Ovary (tissue), 9 donors: ENCODE results near the gene C2orf76. TPM values are rescaled to one million over a fixed set of nuclear protein-coding genes. Genes with fewer than 3 reads are reported as not detected.
A peak's percentile ranks its signal among the peaks of the same experiment; 100 is the strongest.

Experiments used
- DNase-seq, 5 donors: peaks; one replicate each; pipeline ENCODE4 v3.0.0-alpha.2; 2019 to 2020
- H3K27ac ChIP-seq, 2 donors: fragments of 200-600 bp; one replicate each; pipeline versions ENCODE4 v1.5.1 to v1.8.0; 2019 to 2022
- H3K27me3 ChIP-seq: fragments of 200-600 bp; one replicate; pipeline ENCODE4 v1.8.0; 2022
- H3K36me3 ChIP-seq: fragments of 200-600 bp; sonication (generic); one replicate; pipeline ENCODE4 v1.5.1; 2019
- H3K4me1 ChIP-seq: one replicate; pipeline ENCODE4 v1.8.1; 2013; ENCODE audit warnings: mild to moderate bottlenecking, moderate library complexity; ENCODE audit not compliant: insufficient read depth
- H3K4me3 ChIP-seq: fragments of 200-600 bp; sonication (generic); one replicate; pipeline ENCODE4 v1.5.1; 2017
- H3K9me3 ChIP-seq, 2 donors: fragments of 200-600 bp in 1 of 2; sonication (generic) in 1 of 2; one replicate each; pipeline versions ENCODE4 v1.5.1 to v1.8.1; 2013 to 2019; ENCODE audit warnings: mild to moderate bottlenecking in 1 of 2, moderate library complexity in 1 of 2
- CTCF ChIP-seq, 3 donors: fragments of 450-650 bp in 2 of 3; fragments of 200-600 bp in 1 of 3; IDR thresholded peaks; one replicate each; pipeline versions ENCODE4 v1.5.1 to v1.8.0; 2016 to 2022; ENCODE audit warnings: antibody characterized with exemption in 3 of 3, mild to moderate bottlenecking in 1 of 3
- EP300 ChIP-seq: sonication (generic); formaldehyde crosslinking; IDR thresholded peaks from one replicate; pipeline ENCODE4 v1.6.1; 2017; ENCODE audit warnings: antibody characterized with exemption
- POLR2A ChIP-seq: fragments of 450-650 bp; IDR thresholded peaks from one replicate; pipeline ENCODE4 v1.6.1; 2017; ENCODE audit warnings: antibody characterized with exemption, mild to moderate bottlenecking, moderate library complexity
- WGBS, 3 donors: extraction: QIAGEN DNeasy Blood & Tissue Kit in 1 of 3; methylation state at CpG; one replicate each; pipeline versions ENCODE4 v1.1.5 to v1.1.7; 2013 to 2017; 5-methylcytosine and 5-hydroxymethylcytosine counted together
- intact Hi-C, 4 donors: fragments of 100-400 bp; cut with DNase I; formaldehyde crosslinking; loops; one replicate each; pipeline versions ENCODE4 v1.11.0 to v1.15.1; 2022 to 2023
- polyA plus RNA-seq, 2 donors: library from polyadenylated mRNA; stranded (reverse); fragments of 200-250 nt in 1 of 2; fragments of 350-450 nt in 1 of 2; fragmentation: Illumina TruSeq in 1 of 2; extraction: RNeasy Lipid Tissue Mini Kit (QIAGEN cat#74804) in 1 of 2; gene quantifications; one replicate each; pipeline ENCODE4 v1.2.3, GENCODE V29; 2013 to 2014
- total RNA-seq, 7 donors: library from RNA; depleted of rRNA in 2 of 7; stranded (reverse); fragments of >200 nt in 2 of 7; fragmentation: NEBNext Ultra II Directional in 3 of 7; extraction: Animal tissue kit (Norgen Biotek cat#: 25700) in 3 of 7; gene quantifications; one replicate each; pipeline versions ENCODE4 v1.1.0 to v1.2.4, GENCODE V29; 2016 to 2023
- donor health status: DM: no; HTN: no; CAD: no; lungs with moderate emphysema.
- donor health status: DM: no; HTN: no; CAD: no.
- donor health status: Bipolar disorder and iron deficiency.
- donor health status: DM: yes; HTN: yes; CAD: no.
- donor health status: DM: no; HTN: no; CAD: no.
- donor health status: DM: yes; HTN: yes; CAD: no.

Gene C2orf76
- total and polyA plus RNA-seq, 9 donors: 12.0 to 24.1 (median 14.1) TPM

GRCh38 chr2:119253114-119253702, 113.4 kb downstream of the C2orf76 start:
- intact Hi-C loops: no loop called here
- no peaks in the 10 kb centered on the region for H3K36me3 ChIP-seq
- no peak for TF ChIP-seq POLR2A
- no peak for TF ChIP-seq CTCF (IDR thresholded peaks at IDR 0.05)
- TF ChIP-seq EP300: no peak
- no peak for DNase-seq
- peaks cover 3% of the 10 kb centered on the region for H3K4me1 ChIP-seq
- no peaks in the 10 kb centered on the region for H3K27me3 ChIP-seq
- WGBS, 3 donors: 35 to 42% (median 42%) methylated on average over 2 of the region's 2 CpGs
- H3K9me3 ChIP-seq: no peaks in the 10 kb centered on the region
- H3K4me3 ChIP-seq: no peak overlapping the region
- peak overlapping the region in 1 of 2 donors; percentile 10 for H3K27ac ChIP-seq

Other genes starting within 250 kb of the C2orf76 start
- under 1 TPM in 4 of 7 donors, not detected in 3; 0.10 to 0.23 (median 0.17) TPM for gene C1QL2, start 208.1 kb downstream of the C2orf76 start, total RNA-seq
- gene C1QL2, start 208.1 kb downstream of the C2orf76 start, polyA plus RNA-seq: not detected
- 10 to 100 TPM in 2 of 7 donors, 1 to 10 TPM in 5; 3.8 to 13.3 (median 5.8) TPM for gene STEAP3, start 143.0 kb downstream of the C2orf76 start, total RNA-seq
- gene STEAP3, start 143.0 kb downstream of the C2orf76 start, polyA plus RNA-seq: 1 to 10 TPM; 2.3 to 6.1 TPM
- gene DBI, start 143 bp upstream of the C2orf76 start, total RNA-seq: 10 to 100 TPM; 35.5 to 90.2 (median 49.7) TPM
- gene DBI, start 143 bp upstream of the C2orf76 start, polyA plus RNA-seq: 100 to 1,000 TPM; 111 to 243 TPM
- 10 to 100 TPM in 6 of 7 donors, 1 to 10 TPM in 1; 9.5 to 32.5 (median 17.4) TPM for gene TMEM37, start 65.0 kb upstream of the C2orf76 start, total RNA-seq
- gene TMEM37, start 65.0 kb upstream of the C2orf76 start, polyA plus RNA-seq: 10 to 100 TPM; 18.1 to 18.6 TPM
- gene SCTR, start 157.6 kb upstream of the C2orf76 start, total RNA-seq: 10 to 100 TPM in 1 of 7 donors, 1 to 10 TPM in 1, not detected in 5; 1.4 to 14.1 TPM
- under 1 TPM; 0.23 to 0.27 TPM for gene SCTR, start 157.6 kb upstream of the C2orf76 start, polyA plus RNA-seq
- gene CFAP221, start 177.6 kb upstream of the C2orf76 start, total RNA-seq: 10 to 100 TPM in 1 of 7 donors, 1 to 10 TPM in 5, under 1 TPM in 1; 0.86 to 23.4 (median 2.4) TPM
- 1 to 10 TPM in 1 of 2 donors, under 1 TPM in 1; 0.24 to 2.4 TPM for gene CFAP221, start 177.6 kb upstream of the C2orf76 start, polyA plus RNA-seq